ENCODE results near the gene PRKCB.

Gene PRKCB

DNA sequence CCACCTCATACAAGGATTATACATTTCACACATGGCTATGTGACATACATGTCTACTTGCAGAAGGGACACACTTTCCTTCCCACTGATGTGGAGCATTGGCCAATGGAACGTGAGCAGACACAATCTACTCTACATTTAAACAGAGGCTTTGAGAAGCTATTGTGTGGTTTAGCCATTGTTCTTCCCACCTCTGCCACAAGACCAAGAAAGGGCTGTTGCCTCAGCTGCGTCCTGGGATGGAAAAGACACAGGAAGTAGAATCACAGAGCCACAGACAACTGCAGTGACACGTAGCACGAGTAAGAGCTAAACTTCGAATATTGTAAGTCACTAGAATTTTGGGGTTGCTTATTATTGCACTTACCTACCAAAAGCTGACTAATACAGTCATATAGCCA is 33.3 kb downstream of the PRKCB start:
- H3K9me3 ChIP-seq (ENCODE audit: control insufficient read depth, insufficient read depth, low read depth, low read length): no peaks in the 10 kb centered on the region
- ChIA-PET CTCF (no interaction called here), POLR2A (no interaction called here)
- no peak overlapping the region for H3K27ac ChIP-seq (ENCODE audit: extremely low read depth, low read depth, low read length)
- H3K4me3 ChIP-seq (ENCODE audit: low read depth, low read length): no peak overlapping the region
- H3K36me3 ChIP-seq (ENCODE audit: control insufficient read depth in 2 of 2, insufficient read depth in 1 of 2, low read length in 2 of 2): no peaks in the 10 kb centered on the region
- no peaks in the 10 kb centered on the region for H3K4me1 ChIP-seq (ENCODE audit: control insufficient read depth, insufficient read depth, low read length)
- no peak for TF ChIP-seq ZNF626 (tag by site-specific recombination; IDR thresholded peaks at IDR 0.05)
- TF ChIP-seq, protein P1, sequence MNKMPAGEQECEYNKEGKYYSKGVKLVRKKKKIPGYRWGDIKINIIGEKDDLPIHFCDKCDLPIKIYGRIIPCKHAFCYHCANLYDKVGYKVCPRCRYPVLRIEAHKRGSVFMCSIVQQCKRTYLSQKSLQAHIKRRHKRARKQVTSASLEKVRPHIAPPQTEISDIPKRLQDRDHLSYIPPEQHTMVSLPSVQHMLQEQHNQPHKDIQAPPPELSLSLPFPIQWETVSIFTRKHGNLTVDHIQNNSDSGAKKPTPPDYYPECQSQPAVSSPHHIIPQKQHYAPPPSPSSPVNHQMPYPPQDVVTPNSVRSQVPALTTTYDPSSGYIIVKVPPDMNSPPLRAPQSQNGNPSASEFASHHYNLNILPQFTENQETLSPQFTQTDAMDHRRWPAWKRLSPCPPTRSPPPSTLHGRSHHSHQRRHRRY (tag by site-specific recombination; IDR thresholded peaks at IDR 0.05): no peak
- TF ChIP-seq ZNF157 (tag by site-specific recombination; IDR thresholded peaks at IDR 0.05): no peak
- TF ChIP-seq SP3 (tag by site-specific recombination; IDR thresholded peaks at IDR 0.05): no peak
- TF ChIP-seq ZNF629 (tag by site-specific recombination; IDR thresholded peaks at IDR 0.05): no peak
- TF ChIP-seq, protein P2, sequence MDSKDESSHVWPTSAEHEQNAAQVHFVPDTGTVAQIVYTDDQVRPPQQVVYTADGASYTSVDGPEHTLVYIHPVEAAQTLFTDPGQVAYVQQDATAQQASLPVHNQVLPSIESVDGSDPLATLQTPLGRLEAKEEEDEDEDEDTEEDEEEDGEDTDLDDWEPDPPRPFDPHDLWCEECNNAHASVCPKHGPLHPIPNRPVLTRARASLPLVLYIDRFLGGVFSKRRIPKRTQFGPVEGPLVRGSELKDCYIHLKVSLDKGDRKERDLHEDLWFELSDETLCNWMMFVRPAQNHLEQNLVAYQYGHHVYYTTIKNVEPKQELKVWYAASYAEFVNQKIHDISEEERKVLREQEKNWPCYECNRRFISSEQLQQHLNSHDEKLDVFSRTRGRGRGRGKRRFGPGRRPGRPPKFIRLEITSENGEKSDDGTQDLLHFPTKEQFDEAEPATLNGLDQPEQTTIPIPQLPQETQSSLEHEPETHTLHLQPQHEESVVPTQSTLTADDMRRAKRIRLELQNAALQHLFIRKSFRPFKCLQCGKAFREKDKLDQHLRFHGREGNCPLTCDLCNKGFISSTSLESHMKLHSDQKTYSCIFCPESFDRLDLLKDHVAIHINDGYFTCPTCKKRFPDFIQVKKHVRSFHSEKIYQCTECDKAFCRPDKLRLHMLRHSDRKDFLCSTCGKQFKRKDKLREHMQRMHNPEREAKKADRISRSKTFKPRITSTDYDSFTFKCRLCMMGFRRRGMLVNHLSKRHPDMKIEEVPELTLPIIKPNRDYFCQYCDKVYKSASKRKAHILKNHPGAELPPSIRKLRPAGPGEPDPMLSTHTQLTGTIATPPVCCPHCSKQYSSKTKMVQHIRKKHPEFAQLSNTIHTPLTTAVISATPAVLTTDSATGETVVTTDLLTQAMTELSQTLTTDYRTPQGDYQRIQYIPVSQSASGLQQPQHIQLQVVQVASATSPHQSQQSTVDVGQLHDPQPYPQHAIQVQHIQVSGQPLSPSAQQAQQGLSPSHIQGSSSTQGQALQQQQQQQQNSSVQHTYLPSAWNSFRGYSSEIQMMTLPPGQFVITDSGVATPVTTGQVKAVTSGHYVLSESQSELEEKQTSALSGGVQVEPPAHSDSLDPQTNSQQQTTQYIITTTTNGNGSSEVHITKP (tag by site-specific recombination; IDR thresholded peaks at IDR 0.05): no peak
- TF ChIP-seq ZNF660 (tag by site-specific recombination; IDR thresholded peaks at IDR 0.05): no peak
- TF ChIP-seq ZBTB7A (tag by site-specific recombination; IDR thresholded peaks at IDR 0.05; ENCODE audit: low read depth): no peak
- TF ChIP-seq, protein P3, sequence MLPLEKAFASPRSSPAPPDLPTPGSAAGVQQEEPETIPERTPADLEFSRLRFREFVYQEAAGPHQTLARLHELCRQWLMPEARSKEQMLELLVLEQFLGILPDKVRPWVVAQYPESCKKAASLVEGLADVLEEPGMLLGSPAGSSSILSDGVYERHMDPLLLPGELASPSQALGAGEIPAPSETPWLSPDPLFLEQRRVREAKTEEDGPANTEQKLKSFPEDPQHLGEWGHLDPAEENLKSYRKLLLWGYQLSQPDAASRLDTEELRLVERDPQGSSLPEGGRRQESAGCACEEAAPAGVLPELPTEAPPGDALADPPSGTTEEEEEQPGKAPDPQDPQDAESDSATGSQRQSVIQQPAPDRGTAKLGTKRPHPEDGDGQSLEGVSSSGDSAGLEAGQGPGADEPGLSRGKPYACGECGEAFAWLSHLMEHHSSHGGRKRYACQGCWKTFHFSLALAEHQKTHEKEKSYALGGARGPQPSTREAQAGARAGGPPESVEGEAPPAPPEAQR (tag by site-specific recombination; IDR thresholded peaks at IDR 0.05): no peak
- TF ChIP-seq ZBTB10 (tag by site-specific recombination; IDR thresholded peaks at IDR 0.05): no peak
- no peak for TF ChIP-seq MEIS1 (CRISPR knock-in tag; IDR thresholded peaks at IDR 0.05; ENCODE audit: borderline replicate concordance)
- no peak for TF ChIP-seq ZNF549 (tag by site-specific recombination; IDR thresholded peaks at IDR 0.05)
- no peak for TF ChIP-seq HOXD13 (CRISPR knock-in tag; IDR thresholded peaks at IDR 0.05; ENCODE audit: borderline replicate concordance)
- TF ChIP-seq, protein P4, sequence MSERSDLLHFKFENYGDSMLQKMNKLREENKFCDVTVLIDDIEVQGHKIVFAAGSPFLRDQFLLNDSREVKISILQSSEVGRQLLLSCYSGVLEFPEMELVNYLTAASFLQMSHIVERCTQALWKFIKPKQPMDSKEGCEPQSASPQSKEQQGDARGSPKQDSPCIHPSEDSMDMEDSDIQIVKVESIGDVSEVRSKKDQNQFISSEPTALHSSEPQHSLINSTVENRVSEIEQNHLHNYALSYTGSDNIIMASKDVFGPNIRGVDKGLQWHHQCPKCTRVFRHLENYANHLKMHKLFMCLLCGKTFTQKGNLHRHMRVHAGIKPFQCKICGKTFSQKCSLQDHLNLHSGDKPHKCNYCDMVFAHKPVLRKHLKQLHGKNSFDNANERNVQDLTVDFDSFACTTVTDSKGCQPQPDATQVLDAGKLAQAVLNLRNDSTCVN (tag by site-specific recombination; optimal IDR thresholded peaks at IDR 0.05): no peak
- TF ChIP-seq ZNF510 (tag by site-specific recombination; IDR thresholded peaks at IDR 0.05; ENCODE audit: insufficient replicate concordance): no peak
- TF ChIP-seq ZNF112 (tag by site-specific recombination; IDR thresholded peaks at IDR 0.05): no peak
- TF ChIP-seq, protein P5, sequence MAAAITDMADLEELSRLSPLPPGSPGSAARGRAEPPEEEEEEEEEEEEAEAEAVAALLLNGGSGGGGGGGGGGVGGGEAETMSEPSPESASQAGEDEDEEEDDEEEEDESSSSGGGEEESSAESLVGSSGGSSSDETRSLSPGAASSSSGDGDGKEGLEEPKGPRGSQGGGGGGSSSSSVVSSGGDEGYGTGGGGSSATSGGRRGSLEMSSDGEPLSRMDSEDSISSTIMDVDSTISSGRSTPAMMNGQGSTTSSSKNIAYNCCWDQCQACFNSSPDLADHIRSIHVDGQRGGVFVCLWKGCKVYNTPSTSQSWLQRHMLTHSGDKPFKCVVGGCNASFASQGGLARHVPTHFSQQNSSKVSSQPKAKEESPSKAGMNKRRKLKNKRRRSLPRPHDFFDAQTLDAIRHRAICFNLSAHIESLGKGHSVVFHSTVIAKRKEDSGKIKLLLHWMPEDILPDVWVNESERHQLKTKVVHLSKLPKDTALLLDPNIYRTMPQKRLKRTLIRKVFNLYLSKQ (tag by site-specific recombination; IDR thresholded peaks at IDR 0.05; ENCODE audit: borderline replicate concordance): no peak

All from HEK293 (cell line).